ENCODE measurements around the gene EGFLAM. TPM values are rescaled to one million over a fixed set of nuclear protein-coding genes. Genes with fewer than 3 reads are reported as not detected.

The EGFLAM gene
- total RNA-seq, 1 donor from 2014 or later, result 0.69 TPM

GRCh38 chr5:38382898-38383297, 124.5 kb downstream of the EGFLAM start:
- peaks cover 6% of the 10 kb centered on the region for H3K4me1 Mint-ChIP-seq (ENCODE audit: low read depth)

GRCh38 chr5:38383701-38384100, 125.3 kb downstream of the EGFLAM start:
- H3K4me3 Mint-ChIP-seq (ENCODE audit: low read depth), result no peak overlapping the region
- H3K9me3 Mint-ChIP-seq (ENCODE audit: low read depth), result no peaks in the 10 kb centered on the region
- no peak for DNase-seq (ENCODE audit: low spot score, unreplicated experiment)
- TF ChIP-seq CTCF (IDR thresholded peaks at IDR 0.05; ENCODE audit: unreplicated experiment), result no peak
- peaks cover 6% of the 10 kb centered on the region for H3K4me1 Mint-ChIP-seq (ENCODE audit: low read depth)
- no peak overlapping the region for H3K27ac Mint-ChIP-seq
- peaks cover 15% of the 10 kb centered on the region for H3K27me3 Mint-ChIP-seq
- no peaks in the 10 kb centered on the region for H3K36me3 Mint-ChIP-seq (ENCODE audit: insufficient read depth)

More at GRCh38 chr5:38382898-38383297, 124.5 kb downstream of the EGFLAM start:
- Mint-ChIP-seq H3K9me3 (ENCODE audit: low read depth) (no peaks in the 10 kb centered on the region), H3K4me3 (ENCODE audit: low read depth) (no peak overlapping the region), H3K36me3 (ENCODE audit: insufficient read depth) (no peaks in the 10 kb centered on the region), H3K27me3 (peaks cover 19% of the 10 kb centered on the region), H3K27ac (no peak overlapping the region)
- peak; percentile 48 for DNase-seq (ENCODE audit: low spot score, unreplicated experiment)
- peak; percentile 89 for TF ChIP-seq CTCF (IDR thresholded peaks at IDR 0.05; ENCODE audit: unreplicated experiment)

GRCh38 chr5:38384396-38384795, 126.0 kb downstream of the EGFLAM start:
- Mint-ChIP-seq H3K4me1 (ENCODE audit: low read depth) (peaks cover 3% of the 10 kb centered on the region), H3K27me3 (peaks cover 8% of the 10 kb centered on the region), H3K36me3 (ENCODE audit: insufficient read depth) (no peaks in the 10 kb centered on the region), H3K4me3 (ENCODE audit: low read depth) (no peak overlapping the region), H3K9me3 (ENCODE audit: low read depth) (no peaks in the 10 kb centered on the region), H3K27ac (no peak overlapping the region)
- no peak for DNase-seq (ENCODE audit: low spot score, unreplicated experiment)
- no peak for TF ChIP-seq CTCF (IDR thresholded peaks at IDR 0.05; ENCODE audit: unreplicated experiment)

- Mint-ChIP-seq H3K4me1 (ENCODE audit: low read depth) (no peaks in the 10 kb centered on the region), H3K4me3 (ENCODE audit: low read depth) (no peak overlapping the region), H3K36me3 (ENCODE audit: insufficient read depth) (no peaks in the 10 kb centered on the region), H3K27ac (no peak overlapping the region), H3K27me3 (peaks cover 4% of the 10 kb centered on the region), H3K9me3 (ENCODE audit: low read depth) (no peaks in the 10 kb centered on the region)
- no peak for TF ChIP-seq CTCF (IDR thresholded peaks at IDR 0.05; ENCODE audit: unreplicated experiment)
- DNase-seq (ENCODE audit: low spot score, unreplicated experiment), result no peak
Measured at GRCh38 chr5:38387161-38387560, 128.8 kb downstream of the EGFLAM start.

- TF ChIP-seq CTCF (IDR thresholded peaks at IDR 0.05; ENCODE audit: unreplicated experiment), result no peak
- Mint-ChIP-seq H3K27me3 (peaks cover 10% of the 10 kb centered on the region), H3K27ac (no peak overlapping the region), H3K36me3 (ENCODE audit: insufficient read depth) (no peaks in the 10 kb centered on the region), H3K9me3 (ENCODE audit: low read depth) (no peaks in the 10 kb centered on the region), H3K4me3 (ENCODE audit: low read depth) (no peak overlapping the region), H3K4me1 (ENCODE audit: low read depth) (no peaks in the 10 kb centered on the region)
- no peak for DNase-seq (ENCODE audit: low spot score, unreplicated experiment)
Measured at GRCh38 chr5:38393636-38394035, 135.3 kb downstream of the EGFLAM start.
